ENCODE results near the gene SLC35E4.
A peak's percentile ranks its signal among the peaks of the same experiment; 100 is the strongest.
"Not testable (repeated sequence)": the region's sequence is repeated elsewhere in the genome, so short reads cannot be mapped to it uniquely, and the experiment has no call there.

Gene SLC35E4

GRCh38 chr22:30611197-30611596 is 24.4 kb upstream of the SLC35E4 start:
- no peak for DNase-seq (ENCODE audit: low read depth)

GRCh38 chr22:30612789-30613188 is 22.8 kb upstream of the SLC35E4 start:
- DNase-seq (ENCODE audit: low read depth): no peak

GRCh38 chr22:30614268-30614667 is 21.3 kb upstream of the SLC35E4 start:
- no peak for DNase-seq (ENCODE audit: low read depth)

GRCh38 chr22:30614879-30615278 is 20.7 kb upstream of the SLC35E4 start:
- DNase-seq (ENCODE audit: low read depth): no peak

- DNase-seq (ENCODE audit: low read depth): no peak
Observed at GRCh38 chr22:30615543-30615954, 20.0 kb upstream of the SLC35E4 start.

GRCh38 chr22:30617819-30618218 is 17.8 kb upstream of the SLC35E4 start:
- no peak for DNase-seq (ENCODE audit: low read depth)

- not testable (repeated sequence) for DNase-seq (ENCODE audit: low read depth)
Observed at GRCh38 chr22:30619909-30620308, 15.7 kb upstream of the SLC35E4 start.

GRCh38 chr22:30626413-30626812 is 9.2 kb upstream of the SLC35E4 start:
- no peak for DNase-seq (ENCODE audit: low read depth)

GRCh38 chr22:30627471-30627870 is 8.1 kb upstream of the SLC35E4 start:
- DNase-seq (ENCODE audit: low read depth): no peak

GRCh38 chr22:30628491-30628890 is 7.1 kb upstream of the SLC35E4 start:
- DNase-seq (ENCODE audit: low read depth): no peak

GRCh38 chr22:30631469-30631868 is 4.1 kb upstream of the SLC35E4 start:
- DNase-seq (ENCODE audit: low read depth): not testable (repeated sequence)

- peak; percentile 82 for DNase-seq (ENCODE audit: low read depth)
Observed at GRCh38 chr22:30634471-30635233, 929 bp upstream of the SLC35E4 start.

- peak; percentile 12 for DNase-seq (ENCODE audit: low read depth)
Observed at GRCh38 chr22:30636226-30637077, 871 bp downstream of the SLC35E4 start.

- no peak for DNase-seq (ENCODE audit: low read depth)
Observed at GRCh38 chr22:30637701-30638114, 2.1 kb downstream of the SLC35E4 start.

GRCh38 chr22:30640361-30640760 is 4.8 kb downstream of the SLC35E4 start:
- DNase-seq (ENCODE audit: low read depth): no peak

GRCh38 chr22:30640839-30641430 is 5.4 kb downstream of the SLC35E4 start:
- no peak for DNase-seq (ENCODE audit: low read depth)

- no peak for DNase-seq (ENCODE audit: low read depth)
Observed at GRCh38 chr22:30643055-30643875, 7.7 kb downstream of the SLC35E4 start.

GRCh38 chr22:30646518-30647160 is 11.1 kb downstream of the SLC35E4 start:
- no peak for DNase-seq (ENCODE audit: low read depth)

GRCh38 chr22:30647536-30647935 is 12.0 kb downstream of the SLC35E4 start:
- DNase-seq (ENCODE audit: low read depth): no peak

- DNase-seq (ENCODE audit: low read depth): no peak
Observed at GRCh38 chr22:30648825-30649224, 13.2 kb downstream of the SLC35E4 start.

GRCh38 chr22:30649430-30650007 is 13.9 kb downstream of the SLC35E4 start:
- DNase-seq (ENCODE audit: low read depth): peak; percentile 34

Data from fibroblast of gingiva (primary cell).